Thyroid gland (tissue), 4 donors: ENCODE measurements around the gene GJC2. TPM values are rescaled to one million over a fixed set of nuclear protein-coding genes. Genes with fewer than 3 reads are reported as not detected.
A peak's percentile ranks its signal among the peaks of the same experiment; 100 is the strongest.

Source experiments
- DNase-seq, 2 donors: peaks; one replicate each; pipeline ENCODE4 v3.0.0-alpha.2; 2019
- H3K27ac ChIP-seq, 3 donors: fragments of 200-600 bp; sonication (generic); 1 replicate in 2 of 3; 2 replicates in 1 of 3; pipeline ENCODE4 v1.5.1; 2016 to 2019; ENCODE audit warnings: mild to moderate bottlenecking in 1 of 3, moderate library complexity in 1 of 3
- H3K27me3 ChIP-seq: fragments of 200-600 bp; sonication (generic); one replicate; pipeline ENCODE4 v1.5.1; 2019
- H3K36me3 ChIP-seq, 2 donors: fragments of 200-600 bp; sonication (generic); one replicate each; pipeline ENCODE4 v1.5.1; 2016 to 2019
- H3K4me1 ChIP-seq, 2 donors: fragments of 200-600 bp; sonication (generic); one replicate each; pipeline ENCODE4 v1.5.1; 2017 to 2019
- H3K4me3 ChIP-seq, 3 donors: fragments of 200-600 bp; sonication (generic); replicated peaks in 1 of 3; 1 replicate in 2 of 3; 2 replicates in 1 of 3; pipeline ENCODE4 v1.5.1; 2016; ENCODE audit warnings: mild to moderate bottlenecking in 1 of 3
- H3K9me3 ChIP-seq: fragments of 200-600 bp; sonication (generic); one replicate; pipeline ENCODE4 v1.5.1; 2017
- CTCF ChIP-seq, 6 experiments: fragments of 200-600 bp in 3 of 6; fragments of 450-650 bp in 3 of 6; sonication (generic) in 3 of 6; IDR thresholded peaks; one replicate each; pipeline ENCODE4 v1.5.1; 2016 to 2019; ENCODE audit warnings: antibody characterized with exemption in 6 of 6, mild to moderate bottlenecking in 2 of 6, inconsistent platforms in 1 of 6, moderate library complexity in 1 of 6
- POLR2A ChIP-seq, 2 donors: fragments of 450-650 bp; IDR thresholded peaks; one replicate each; pipeline ENCODE4 v1.6.1; 2017; ENCODE audit warnings: antibody characterized with exemption in 2 of 2, mild to moderate bottlenecking in 2 of 2, moderate library complexity in 1 of 2
- WGBS, 2 donors: methylation state at CpG; one replicate each; pipeline ENCODE4 v1.1.5; 2017; 5-methylcytosine and 5-hydroxymethylcytosine counted together
- intact Hi-C: fragments of 100-400 bp; cut with DNase I; formaldehyde crosslinking; loops from one replicate; pipeline ENCODE4 v1.15.1; 2023
- total RNA-seq, 4 donors: library from RNA; depleted of rRNA; stranded (reverse); fragments of >200 nt; gene quantifications; one replicate each; pipeline ENCODE4 v1.2.3, GENCODE V29; 2016

The GJC2 gene
- total RNA-seq, 4 donors from 2014 or later, result 2.1 to 14.0 (median 3.8) TPM

DNA sequence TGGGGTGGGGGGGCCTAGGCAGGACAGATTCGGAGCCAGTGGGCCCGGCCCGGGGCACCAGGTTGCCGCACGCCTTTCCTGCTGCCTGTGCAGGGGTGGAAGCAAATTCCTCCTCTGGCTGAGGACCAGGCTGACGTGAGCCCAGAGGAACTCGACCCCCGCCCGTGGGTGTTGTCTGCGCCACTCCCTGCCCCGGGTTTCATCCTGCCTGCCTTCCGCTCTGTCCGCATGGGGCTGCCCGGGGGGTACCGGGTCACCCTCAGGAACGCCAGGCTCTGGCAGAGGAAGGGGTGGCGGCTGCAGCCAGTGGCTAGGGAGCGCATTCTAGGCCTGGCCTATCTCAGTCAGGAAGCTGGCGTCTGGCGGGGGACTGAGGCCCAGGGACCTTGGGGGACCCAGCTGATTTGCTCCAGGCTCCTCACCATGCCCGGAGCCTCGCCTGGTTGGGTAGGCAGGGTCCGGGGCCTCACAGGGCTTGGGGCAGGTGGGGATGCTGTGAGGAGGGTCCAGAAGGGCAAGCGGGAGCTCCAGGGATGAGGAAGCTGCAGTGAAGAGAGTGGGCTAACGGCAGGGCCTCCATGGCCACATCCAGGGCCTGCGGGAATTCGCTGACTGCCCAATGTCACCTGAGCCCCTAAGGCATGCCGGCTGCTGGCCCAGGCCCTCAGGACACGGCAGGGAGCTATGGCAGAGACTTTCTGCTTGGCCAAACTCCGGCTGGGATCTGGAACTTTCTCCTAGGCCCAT lies 13.4 kb downstream of the GJC2 start:
- no peak for TF ChIP-seq CTCF (IDR thresholded peaks at IDR 0.05)
- no peak for TF ChIP-seq POLR2A (IDR thresholded peaks at IDR 0.05)
- H3K36me3 ChIP-seq, result no peaks in the 10 kb centered on the region
- H3K4me1 ChIP-seq, result peaks cover 6 to 18% of the 10 kb centered on the region in 2 donors
- H3K27me3 ChIP-seq, result no peaks in the 10 kb centered on the region
- no peaks in the 10 kb centered on the region for H3K9me3 ChIP-seq
- whole genome bisulfite sequencing, 2 donors, result 62 to 66% methylated on average over 7 to 12 of the region's 30 CpGs
- H3K4me3 ChIP-seq, result no peak overlapping the region
- H3K27ac ChIP-seq, result peak overlapping the region; percentile 18 to 64 (median 63)
- intact Hi-C loops, result no loop called here
- DNase-seq, result peak; percentile 33 to 51

DNA sequence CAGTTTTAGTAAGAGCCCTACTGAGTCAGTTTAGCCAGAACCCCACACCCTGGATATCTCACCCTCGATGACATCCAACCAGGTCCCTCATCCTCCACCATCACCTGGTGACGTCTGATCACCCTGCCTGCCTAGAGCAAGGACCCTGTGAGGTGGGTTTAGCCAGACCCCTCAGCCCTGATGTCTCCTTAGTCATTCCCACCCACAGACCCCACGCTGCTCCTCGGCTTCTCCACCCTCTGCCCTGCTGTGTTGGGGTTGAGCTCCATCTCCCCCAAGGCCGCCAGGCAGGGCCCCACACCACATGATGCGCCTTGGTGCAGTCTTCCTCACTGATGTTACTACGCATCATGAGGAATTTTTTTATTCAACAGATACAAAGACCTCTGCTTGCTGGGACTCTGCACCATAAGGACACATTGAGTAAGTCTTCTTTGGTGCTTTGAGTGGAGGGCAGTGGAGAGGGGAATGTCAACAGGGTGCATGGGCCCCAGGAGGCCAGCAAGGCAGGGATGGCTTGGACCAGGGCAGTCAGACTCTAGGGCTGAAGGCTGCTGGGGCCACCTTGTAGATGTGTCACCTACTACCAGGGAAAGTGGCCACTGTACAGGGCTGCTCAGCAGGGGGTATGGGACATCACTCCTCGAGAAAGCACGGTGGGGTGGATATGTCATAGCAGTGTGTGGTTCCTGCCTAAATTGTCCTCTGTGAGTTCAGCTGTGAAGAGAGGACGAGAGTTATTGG lies 14.2 kb downstream of the GJC2 start:
- H3K4me3 ChIP-seq, result no peak overlapping the region
- peak overlapping the region in 2 of 3 donors; percentile 47 to 64 for H3K27ac ChIP-seq
- H3K4me1 ChIP-seq, result peaks cover 6 to 18% of the 10 kb centered on the region in 2 donors
- TF ChIP-seq POLR2A (IDR thresholded peaks at IDR 0.05) (no peak), CTCF (IDR thresholded peaks at IDR 0.05) (no peak)
- no peaks in the 10 kb centered on the region for H3K9me3 ChIP-seq
- no peaks in the 10 kb centered on the region for H3K36me3 ChIP-seq
- intact Hi-C loops, result no loop called here
- 93 to 94% methylated on average over 10 of the region's 10 CpGs for WGBS, 2 donors
- no peaks in the 10 kb centered on the region for H3K27me3 ChIP-seq
- DNase-seq, result no peak

DNA sequence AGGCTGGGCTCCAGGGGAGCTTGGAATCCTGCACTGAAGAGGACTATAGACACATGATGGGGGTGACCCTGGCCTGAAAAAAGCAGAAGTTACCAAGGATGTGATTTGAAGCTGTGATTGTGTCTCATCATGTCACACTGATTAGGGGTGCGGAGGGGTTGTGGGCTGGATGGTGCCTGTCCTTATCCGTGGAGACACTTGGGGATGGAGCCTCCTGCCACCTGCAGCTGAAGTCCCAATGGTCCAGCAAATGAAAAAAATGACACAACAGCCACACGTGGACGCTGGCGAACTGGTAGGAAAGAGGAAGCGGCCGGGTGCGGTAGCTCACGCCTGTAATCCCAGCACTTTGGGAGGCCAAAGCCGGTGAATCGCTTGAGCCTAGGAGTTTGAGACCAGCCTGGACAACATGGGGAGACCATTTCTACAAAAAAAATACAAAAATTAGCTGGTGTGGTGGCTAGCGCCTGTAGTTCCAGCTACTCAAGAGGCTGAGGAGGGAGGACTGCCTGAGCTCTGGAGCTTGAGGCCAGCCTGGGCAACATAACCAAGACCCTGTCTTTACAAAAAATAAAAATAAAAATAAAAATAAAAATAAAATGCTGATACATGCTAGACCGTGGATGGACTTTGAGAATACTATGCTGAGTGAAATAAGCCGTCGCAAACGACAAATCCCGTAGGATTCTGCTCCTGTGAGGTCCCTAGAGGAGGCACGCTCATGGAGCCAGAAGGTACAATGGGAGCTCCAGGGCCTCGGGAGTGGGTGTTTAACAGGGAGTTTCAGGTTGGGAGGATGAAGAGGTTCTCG lies 15.0 kb downstream of the GJC2 start:
- 55 to 56% methylated on average over 20 of the region's 20 CpGs for WGBS, 2 donors
- Histone ChIP-seq H3K27me3 (no peaks in the 10 kb centered on the region), H3K36me3 (no peaks in the 10 kb centered on the region), H3K27ac (peak overlapping the region; percentile 47 to 98 (median 89)), H3K4me1 (peaks cover 6 to 18% of the 10 kb centered on the region in 2 donors), H3K9me3 (no peaks in the 10 kb centered on the region), H3K4me3 (peak overlapping the region in 1 of 3 donors; percentile 25)
- TF ChIP-seq CTCF (IDR thresholded peaks at IDR 0.05), result no peak
- no peak for TF ChIP-seq POLR2A (IDR thresholded peaks at IDR 0.05)
- DNase-seq, result peak in 1 of 2 donors; percentile 22
- intact Hi-C loops, result no loop called here

GRCh38 chr1:228165372-228166169 lies 15.8 kb downstream of the GJC2 start, which contains the start of gene IBA57:
IBA57 (plus strand) TSS chr1:228165804; CDS start chr1:228165817, 13 bp downstream.
- intact Hi-C loops, result no loop called here
- WGBS, 2 donors, result 0% methylated on average over 5 to 12 of the region's 93 CpGs
- TF ChIP-seq POLR2A (IDR thresholded peaks at IDR 0.05), result peak; percentile 90 to 94
- peak; percentile 42 to 99 (median 94) for TF ChIP-seq CTCF (IDR thresholded peaks at IDR 0.05)
- peaks cover 6 to 18% of the 10 kb centered on the region in 2 donors for H3K4me1 ChIP-seq
- no peaks in the 10 kb centered on the region for H3K36me3 ChIP-seq
- peak; percentile 99 to 100 for DNase-seq
- peak within 1 kb of the TSS; percentile 98 to 99 (median 98) for H3K27ac ChIP-seq
- H3K9me3 ChIP-seq, result no peaks in the 10 kb centered on the region
- no peaks in the 10 kb centered on the region for H3K27me3 ChIP-seq
- H3K4me3 ChIP-seq, result peak within 1 kb of the TSS; percentile 8 to 54 (median 51)
